Measurements from ENCODE around the gene FAM217B.

FAM217B gene, protein sequence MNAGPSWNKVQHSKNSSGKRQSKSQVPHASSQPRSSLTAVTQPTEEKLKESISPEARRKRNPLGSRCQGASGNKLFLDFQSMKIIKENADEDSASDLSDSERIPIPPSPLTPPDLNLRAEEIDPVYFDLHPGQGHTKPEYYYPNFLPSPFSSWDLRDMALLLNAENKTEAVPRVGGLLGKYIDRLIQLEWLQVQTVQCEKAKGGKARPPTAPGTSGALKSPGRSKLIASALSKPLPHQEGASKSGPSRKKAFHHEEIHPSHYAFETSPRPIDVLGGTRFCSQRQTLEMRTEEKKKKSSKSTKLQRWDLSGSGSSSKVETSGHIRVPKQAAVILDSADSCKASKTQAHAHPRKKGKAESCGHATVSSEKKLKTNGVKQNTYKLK

DNA sequence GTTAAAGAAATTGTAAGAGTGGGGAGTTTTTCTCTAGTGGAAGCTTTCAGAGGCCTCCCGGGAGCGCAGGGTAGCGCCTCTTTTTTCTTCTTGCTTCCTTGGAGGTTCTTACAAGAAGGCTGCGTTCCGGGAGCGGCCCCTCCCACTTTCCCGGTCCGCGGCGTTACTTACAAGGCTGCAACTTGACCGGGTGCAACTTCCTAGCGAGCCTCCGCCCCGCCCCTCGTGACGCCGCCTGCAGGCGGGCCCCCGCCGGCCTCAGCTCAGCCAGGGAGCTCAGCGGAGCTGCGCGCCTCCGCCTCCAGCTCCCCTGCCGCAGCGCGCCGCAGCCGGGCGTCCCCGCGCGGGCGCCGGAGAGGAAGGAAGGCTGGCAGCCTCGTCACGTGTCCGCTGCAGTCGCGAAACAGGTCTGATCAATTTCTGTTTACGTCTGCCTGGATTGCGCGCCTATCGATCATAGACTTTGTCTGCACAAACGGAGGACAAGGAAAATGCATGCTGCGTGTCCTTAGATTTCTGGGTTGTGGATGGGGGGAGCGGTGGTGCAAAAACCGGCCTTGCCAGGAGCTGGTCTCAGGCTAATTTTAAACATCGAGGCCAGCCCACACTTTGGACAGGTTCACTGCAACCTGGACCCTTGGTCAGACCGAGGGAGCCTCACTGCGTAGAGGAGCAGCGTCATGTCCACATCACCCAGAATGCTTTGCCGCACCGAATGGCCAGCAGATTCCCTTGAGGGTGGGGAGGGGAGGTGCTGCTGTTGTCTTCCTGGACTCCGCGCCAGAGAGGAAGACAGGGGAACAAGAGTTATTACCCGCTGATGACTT is at the start of gene FAM217B, which contains the start of gene PPP1R3D:
Gene FAM217B (plus strand): TSS at position 261 of the 827 bp plus-strand sequence. CDS start 3,555 bp downstream, outside the sequence.
Gene PPP1R3D (minus strand): TSS at position 177 of the 827 bp plus-strand sequence. CDS start 374 bp downstream, outside the sequence.
- peak; percentile 73 to 82 for DNase-seq (ENCODE audit: low read depth in 2 of 2)

DNA sequence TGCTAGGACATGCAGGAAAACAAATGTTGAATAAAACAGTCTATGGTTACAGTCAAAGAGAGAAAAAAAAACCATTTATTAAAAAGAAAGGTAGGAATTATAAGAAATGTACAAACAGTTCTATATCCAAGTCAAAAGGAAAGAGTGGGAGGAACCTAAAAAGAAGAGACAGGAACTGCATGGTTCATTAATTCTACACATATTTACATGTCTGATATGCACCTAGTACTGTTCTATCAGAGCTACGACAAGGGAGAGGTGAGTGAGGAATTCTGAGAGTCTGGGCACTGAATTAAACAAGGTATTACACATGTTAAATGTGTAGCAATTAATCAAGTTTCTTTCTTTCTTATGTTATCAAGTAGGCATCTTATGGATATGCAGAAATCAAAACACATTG is 48.6 kb upstream of the FAM217B start:
- DNase-seq (ENCODE audit: low read depth in 2 of 2) = no peak

DNA sequence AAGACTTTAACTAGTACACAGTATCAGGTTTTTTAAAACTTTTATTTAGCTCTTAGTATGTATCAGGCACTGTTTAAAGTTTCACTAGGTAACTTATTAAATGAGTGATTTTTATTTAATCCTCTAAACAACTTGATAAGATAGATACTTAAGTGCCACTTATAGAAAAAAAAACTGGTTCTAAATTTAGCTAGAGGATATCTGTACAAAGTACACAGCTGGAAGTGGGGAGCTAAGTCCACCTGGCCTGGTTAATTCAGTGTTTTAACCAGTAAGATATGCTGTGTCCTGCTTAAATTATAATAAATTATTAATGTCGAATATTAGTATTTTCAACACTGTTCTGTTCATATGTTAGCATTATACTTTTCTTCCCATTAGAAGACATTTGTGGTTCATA is 44.3 kb upstream of the FAM217B start:
- DNase-seq (ENCODE audit: low read depth in 2 of 2) = no peak

DNA sequence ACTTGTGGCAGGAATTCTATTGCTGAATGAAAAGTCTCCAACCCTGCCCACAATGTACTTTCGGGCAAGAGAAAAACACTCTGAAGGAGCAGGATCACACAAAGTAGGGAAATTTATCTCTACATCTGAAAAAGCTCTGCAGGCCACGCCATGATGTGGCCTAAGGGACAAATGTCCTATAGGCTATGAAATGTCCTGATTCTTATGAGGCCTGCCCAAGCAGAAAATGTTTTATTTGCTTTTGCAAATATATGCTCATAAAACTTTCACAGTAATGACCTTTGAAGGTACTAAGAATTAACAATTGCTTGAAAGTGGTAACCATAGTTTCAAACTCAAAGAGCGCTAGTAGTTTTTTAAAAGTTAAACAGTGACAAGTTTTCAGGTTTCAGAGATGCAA is 37.7 kb upstream of the FAM217B start:
- DNase-seq (ENCODE audit: low read depth in 2 of 2) = no peak

DNA sequence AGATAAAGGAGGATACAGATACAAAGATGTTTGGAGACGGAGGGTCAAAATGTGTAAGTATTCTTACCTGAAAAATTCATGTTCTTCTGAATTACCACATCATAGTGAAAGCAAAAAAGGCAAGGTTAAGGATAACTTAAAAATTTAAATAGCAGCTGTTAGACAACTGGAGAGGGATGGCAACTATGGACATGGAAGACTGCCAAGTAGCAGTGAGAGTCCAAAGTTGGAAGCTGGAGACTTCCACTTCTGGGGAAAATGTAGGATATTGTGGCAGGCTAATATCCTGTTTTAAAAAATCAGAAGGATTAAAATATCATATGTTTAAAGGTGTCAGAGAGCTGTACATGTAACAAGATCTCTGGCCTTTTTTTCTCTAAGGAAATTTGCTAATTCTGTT is 36.6 kb upstream of the FAM217B start:
- no peak for DNase-seq (ENCODE audit: low read depth in 2 of 2)

DNA sequence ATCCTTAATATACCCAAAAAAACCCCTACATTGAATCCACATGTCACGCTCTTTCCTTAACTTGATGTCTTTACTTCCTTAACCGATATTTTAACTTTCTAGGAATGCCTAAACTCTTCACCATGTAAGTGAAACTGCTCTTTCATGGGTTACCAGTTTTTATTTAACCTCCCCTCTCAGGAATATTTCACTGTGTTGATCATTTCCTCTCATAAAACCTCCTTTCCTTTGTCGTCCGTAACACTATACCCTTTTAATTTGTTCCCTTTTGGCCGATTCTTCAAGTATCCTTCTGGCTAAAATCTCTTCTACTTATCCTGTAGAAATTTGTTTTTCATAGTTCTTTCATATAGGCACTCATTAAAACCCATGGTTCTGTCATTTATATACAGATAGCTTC is 31.3 kb upstream of the FAM217B start:
- no peak for DNase-seq (ENCODE audit: low read depth in 2 of 2)

DNA sequence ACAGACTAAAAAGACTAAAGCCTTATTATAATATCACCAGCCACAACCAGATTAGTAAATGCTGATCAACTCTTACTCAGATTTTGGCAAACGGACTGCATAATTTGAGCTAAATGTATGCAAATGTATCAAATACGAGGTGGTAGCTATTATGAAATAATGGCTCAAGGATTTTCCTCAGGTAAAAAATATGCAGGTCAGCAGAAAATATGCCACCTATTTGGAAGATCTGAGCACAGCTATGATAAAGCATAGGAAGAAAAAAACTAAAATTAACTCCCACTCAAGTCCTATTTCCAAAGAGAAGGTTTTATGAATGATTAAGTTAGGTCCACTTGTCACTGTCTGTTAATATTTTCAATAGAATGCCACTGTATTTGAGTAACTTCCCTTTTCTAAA is 29.1 kb upstream of the FAM217B start:
- no peak for DNase-seq (ENCODE audit: low read depth in 2 of 2)

DNA sequence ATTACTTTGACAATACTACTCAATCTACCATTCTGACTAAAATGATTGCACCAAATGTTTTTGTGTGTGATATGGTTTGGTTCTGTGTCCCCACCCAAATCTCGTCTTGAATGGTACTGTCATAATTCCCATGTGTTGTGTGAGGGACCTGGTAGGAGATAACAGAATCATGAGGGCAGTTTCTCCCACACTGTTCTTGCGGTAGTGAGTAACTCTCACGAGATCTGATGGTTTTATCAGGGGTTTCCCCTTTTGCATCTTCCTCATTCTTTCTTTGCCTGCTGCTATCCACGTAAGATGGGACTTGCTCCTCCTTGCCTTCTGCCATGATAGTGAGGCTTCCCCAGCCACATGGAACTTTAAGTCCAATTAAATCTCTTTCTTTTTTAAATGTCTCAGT is 27.6 kb upstream of the FAM217B start:
- DNase-seq (ENCODE audit: low read depth in 2 of 2) = no peak

DNA sequence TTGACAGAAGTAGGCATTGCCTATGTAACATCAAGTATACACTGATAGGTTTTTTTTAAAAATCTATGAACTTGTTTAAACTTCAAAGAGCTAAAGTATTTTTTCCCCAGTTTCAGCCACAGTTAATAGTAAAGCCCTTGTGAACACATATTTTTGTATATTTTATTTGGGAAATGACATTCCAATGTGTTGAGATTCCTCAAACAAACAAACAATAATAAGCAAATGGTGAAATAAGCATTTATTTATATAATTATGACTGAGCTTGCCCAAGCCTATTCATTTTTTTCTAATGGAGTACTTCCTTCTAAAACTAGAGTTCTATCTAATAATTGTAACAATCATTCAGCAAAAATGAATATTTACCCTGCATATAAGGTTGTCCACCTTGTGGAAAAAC is 19.2 kb upstream of the FAM217B start:
- no peak for DNase-seq (ENCODE audit: low read depth in 2 of 2)

DNA sequence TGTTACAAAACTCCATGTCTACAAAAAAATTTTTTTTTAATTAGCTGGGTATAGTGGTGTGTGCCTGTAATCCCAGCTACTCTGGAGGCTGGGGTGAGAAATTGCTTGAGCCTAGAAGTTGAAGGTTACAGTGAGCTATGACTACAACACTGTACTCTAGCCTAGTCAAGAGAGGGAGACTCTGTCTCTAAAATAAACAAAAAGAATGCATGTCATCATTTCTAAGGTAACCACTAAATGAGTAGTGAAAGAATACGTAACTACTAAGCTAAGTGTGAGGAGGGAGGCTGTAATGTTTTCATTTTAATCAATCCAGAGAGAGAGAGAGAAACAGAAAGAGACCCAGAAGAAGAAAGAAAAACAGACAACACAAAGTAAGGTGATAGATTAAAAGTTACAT is 16.7 kb upstream of the FAM217B start:
- DNase-seq (ENCODE audit: low read depth in 2 of 2) = no peak

DNA sequence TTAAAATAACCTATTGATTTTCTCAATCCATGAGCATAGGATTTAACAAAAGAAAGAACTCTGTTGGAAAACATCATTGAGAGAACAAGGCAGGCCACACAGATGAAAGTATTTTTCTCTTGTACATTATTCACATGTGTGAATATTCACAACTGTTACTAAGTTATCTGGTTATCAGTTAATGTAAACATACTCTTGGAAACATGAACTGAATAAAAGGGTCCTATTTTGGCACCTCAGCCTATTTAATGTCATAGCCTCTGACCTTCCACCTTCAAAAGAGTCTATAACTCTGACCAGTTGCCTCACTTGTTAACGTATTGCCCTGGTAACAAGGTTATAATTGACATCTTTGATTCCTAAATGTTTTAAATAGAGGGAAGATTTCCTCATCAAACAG is 14.8 kb upstream of the FAM217B start:
- no peak for DNase-seq (ENCODE audit: low read depth in 2 of 2)

DNA sequence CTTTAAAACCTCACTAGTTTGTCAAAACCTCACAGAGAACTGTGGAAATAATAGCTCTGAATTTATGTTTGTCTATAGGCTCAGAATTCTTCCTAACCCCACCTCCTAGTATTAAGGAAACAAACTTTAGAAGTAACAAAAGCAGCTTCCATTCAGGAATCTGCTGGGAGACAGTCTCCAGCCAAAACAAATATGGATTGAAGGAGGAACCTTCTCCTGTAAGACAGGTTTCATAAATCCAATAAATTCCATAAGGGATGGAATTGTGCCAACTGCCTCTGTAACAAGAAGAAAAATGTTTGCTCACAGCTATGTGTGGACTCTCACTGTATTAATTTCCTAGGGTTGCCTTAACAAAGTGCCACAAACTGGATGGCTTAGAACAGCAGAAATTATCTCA is 14.3 kb upstream of the FAM217B start:
- no peak for DNase-seq (ENCODE audit: low read depth in 2 of 2)

DNA sequence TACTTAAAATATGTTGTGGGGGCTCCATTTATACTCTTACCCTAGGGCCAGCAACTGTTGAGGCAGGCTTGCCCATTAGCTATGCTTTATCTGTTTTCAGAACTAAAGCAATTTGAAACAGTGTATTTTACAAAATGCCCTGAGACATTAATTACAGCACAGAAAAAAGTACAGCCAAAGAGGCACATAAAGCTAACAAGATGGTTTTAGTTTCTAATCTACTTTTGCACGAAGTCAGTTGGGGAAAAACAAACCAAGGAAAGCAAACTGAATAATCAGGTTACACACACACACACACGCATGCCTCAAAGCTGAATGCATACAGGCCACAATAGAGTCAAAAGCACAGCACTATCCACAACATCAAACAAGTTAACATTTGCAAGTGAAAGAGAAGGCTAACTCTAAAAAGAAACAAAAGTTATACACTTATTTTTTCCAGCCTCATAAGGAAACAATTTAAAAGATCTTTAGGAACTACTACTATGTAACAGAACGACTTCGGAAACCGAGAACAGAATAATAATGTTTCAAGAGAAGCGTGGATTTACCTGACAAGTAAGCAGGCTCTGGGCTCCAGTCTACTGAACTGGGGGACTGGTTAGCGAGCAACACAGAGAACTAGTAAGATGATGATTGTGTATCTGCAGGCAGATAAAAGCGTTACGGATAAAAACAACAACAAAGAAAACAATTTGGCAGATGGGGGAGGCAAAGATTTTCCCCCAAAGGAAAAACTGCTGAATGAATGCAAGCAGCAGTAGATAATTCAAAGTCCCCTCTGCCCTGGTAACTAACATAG is 8.5 kb upstream of the FAM217B start:
- DNase-seq (ENCODE audit: low read depth in 2 of 2) = no peak

DNA sequence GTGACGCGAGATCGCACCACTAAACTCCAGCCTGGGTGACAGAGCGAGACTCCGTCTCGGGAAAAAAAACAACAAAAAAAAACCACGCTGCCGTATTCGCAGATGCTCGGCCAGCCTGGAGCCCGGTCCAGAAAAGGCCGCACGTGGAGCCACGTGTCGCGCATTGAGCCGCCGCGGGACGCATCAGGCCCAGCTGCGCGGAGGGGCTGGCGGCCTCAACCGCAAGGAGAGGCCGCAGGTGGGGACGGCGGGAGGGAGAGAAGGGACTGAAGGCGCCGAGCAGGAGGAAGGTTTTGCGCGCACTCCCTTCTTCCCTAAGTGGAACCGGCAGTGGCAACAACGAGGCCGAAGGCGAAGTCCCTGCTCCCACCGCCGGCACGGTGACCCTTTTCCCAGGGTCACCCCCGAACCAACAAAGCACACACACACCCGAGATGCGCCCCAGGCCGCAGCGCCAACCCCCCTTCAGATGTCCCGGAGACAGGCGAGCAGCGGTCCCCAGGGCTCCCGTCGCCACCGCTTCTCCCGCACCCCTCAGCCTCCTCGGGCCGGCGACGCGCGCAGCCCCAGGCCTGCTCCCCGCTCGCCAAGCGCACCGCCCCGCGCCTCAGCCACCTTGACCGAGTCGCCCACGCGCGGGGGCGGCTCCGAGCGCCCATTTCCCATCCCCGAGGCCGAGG is 7.4 kb upstream of the FAM217B start:
- no peak for DNase-seq (ENCODE audit: low read depth in 2 of 2)

DNA sequence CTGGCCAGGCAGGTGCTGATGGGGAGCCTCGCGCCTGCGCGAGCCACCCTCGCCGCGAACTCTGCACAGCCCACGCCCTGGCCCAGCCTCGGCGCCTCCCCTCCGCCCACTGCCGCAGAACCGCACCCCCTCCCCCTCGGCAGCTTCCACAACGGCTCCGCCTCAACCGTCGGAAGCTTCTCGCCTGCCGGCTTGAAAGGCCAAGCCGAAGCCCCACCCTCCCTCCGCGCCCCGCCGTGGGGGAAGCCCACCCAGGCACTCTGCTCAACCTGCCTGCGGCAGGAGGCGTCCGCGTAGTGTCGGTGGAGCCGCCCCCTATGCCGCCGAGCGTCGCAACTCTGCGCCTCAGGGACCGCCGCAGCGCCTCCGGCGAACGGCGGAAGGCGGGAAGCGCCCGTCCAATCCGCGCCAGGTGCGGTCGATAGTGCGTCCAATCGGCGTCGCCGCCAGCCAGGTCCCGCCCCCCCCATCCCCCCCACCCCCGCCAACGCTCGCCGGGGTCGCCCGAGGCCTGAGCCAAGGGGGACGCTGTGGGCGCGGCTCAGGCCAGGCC is 6.8 kb upstream of the FAM217B start, which contains the start of gene SYCP2:
Gene SYCP2 (minus strand): TSS at position 342 of the 553 bp plus-strand sequence. CDS start 11,224 bp downstream, outside the sequence.
- peak in 1 of 2 donors; percentile 46 for DNase-seq (ENCODE audit: low read depth in 2 of 2)

DNA sequence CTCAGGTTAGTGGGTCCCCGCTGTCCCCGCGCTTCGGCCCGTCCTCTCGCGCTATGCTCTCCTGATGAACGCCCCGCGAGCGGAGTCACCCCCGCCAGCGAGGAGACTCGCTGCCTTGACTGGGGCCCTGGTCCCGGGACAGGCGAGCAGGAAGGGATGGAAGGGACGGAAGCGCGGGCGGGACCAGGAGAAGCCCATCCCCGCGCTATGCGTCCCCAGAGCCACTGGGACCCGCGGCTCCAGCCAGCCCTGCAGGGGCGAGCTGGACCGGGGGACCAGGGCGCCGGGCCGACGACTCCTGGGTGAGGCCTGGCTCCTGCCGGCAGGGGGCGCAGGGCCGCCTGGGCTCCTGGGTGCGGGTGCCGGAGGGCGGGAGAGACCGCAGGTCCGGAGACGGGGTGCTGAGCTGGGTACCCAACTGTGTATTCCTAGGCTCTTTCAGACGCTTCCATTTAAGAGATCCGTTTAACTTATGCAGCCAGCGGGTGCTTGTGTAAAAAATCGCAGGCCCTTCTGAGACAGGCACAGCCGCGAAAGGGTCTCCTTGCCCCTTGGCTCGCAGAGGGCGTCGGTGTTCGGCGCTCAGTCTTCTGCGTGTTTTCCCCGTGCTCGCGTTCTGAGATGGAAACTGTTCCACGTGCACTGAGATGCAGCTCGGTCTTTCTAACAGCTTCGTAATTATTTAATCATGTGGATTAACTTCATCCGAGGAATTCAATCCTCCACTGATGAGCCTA is 6.2 kb upstream of the FAM217B start:
- DNase-seq (ENCODE audit: low read depth in 2 of 2) = peak; percentile 46 to 61

DNA sequence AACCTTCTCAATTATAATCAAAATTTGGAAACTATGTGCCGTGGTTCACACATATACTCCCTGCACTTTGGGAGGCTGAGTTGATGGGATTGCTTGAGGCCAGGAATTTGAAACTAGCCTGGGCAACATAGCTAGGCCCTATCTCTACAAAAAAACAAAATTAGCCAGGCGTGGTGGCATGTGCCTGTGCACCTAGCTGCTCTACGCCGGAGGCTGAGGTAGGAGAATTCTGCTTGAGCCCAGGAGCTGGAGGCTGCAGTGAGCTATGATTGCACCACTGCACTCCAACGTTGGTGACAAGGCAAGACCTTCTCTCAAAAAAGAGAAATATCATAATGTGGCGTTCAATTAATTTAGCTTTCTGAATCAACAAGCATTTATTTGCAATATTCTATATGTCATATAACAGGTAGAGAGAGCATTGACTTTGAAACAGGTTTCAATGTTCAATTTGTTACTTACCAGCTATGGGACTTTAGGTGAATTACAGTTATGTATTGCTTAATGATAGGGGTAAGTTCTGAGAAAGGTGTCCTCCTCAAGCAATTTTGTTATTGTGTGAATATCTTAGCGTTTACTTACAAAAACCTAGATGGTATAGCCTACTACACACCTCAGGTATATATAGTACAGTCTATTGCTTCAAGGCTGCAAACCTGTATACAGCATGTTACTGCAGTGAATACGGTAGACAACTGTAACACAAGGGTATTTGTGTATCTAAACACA is 4.6 kb upstream of the FAM217B start:
- no peak for DNase-seq (ENCODE audit: low read depth in 2 of 2)

DNA sequence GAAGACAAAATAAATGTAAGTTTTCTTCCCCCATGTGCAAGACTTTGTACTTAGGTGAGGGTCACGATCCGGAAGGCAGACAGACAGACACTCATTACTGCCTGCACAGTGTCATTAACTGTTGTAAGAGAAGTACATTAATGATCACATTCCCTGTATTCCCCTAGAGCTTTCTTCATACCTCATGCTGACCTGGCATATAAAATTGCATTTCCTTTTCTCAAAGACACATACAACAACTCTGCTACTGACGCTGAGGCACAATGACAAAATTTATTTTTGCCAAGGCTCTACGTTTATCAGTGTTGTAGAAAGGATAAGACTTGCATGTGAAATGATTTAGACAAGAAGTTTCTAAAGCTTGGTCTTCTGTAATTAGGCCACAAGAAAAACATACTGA is 3.8 kb upstream of the FAM217B start:
- no peak for DNase-seq (ENCODE audit: low read depth in 2 of 2)

DNA sequence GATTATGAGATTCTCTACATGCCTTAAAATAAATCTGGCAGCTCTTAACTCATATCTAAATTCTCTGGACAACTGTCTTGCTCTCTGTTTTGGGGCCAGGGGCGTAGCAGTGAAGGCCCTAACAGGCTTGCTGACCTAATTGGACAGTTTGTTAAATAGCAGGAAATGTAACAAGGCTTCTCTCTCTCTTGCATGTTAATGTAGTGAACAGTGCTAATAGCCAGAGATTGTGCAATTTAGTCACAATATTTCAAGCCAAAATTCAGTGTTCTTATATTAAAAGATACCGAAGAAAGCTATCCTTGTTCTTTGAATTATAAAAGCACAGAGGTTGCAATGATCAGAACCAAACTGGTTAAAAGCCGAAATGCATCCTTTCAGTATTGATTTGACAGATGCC is 3.0 kb upstream of the FAM217B start:
- DNase-seq (ENCODE audit: low read depth in 2 of 2) = no peak

DNA sequence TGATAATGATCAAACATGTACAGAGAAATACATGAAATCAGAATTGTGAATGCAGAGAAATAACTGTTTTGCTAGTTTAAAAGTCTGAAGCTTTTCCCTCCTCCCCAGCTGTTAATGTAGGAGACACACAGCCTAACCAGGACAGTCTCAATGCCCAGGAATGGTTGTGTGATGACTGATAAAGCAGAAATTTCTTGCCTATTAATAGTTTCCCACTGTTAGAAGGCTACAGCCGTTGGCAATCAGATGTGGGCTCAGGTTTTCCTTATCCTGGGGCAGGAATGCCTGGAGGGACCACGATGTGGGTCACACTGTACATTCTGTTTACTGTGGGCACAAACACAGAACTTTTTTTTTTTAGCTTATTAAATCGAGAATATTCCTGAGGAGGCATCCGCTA is 2.0 kb upstream of the FAM217B start:
- DNase-seq (ENCODE audit: low read depth in 2 of 2) = no peak

Data from stimulated activated CD8-positive, alpha-beta memory T cell treated with anti-CD3 and anti-CD28 coated beads, Interleukin-7, amount 100 ng/mL, for 1 hour (primary cell).